Trophoblast cell (in vitro differentiated cells and primary cell): ENCODE results near the gene EPAS1.

Source experiments
- DNase-seq, 2 donors: peaks; one replicate each; pipeline ENCODE4 v3.0.0-alpha.2; 2016
- H2AFZ ChIP-seq: 2 replicates; pipeline ENCODE4 v1.6.1; 2013; ENCODE audit warnings: low read length, moderate library complexity, mild to moderate bottlenecking; ENCODE audit not compliant: insufficient read depth, poor library complexity
- H2AK5ac ChIP-seq: 2 replicates; pipeline ENCODE4 v1.6.1; 2013; ENCODE audit warnings: mild to moderate bottlenecking, low read length
- H2BK120ac ChIP-seq: 2 replicates; pipeline ENCODE4 v1.6.1; 2013; ENCODE audit warnings: low read length, mild to moderate bottlenecking, moderate library complexity; ENCODE audit not compliant: insufficient read depth, poor library complexity
- H2BK12ac ChIP-seq: 2 replicates; pipeline ENCODE4 v1.6.1; 2013; ENCODE audit warnings: mild to moderate bottlenecking, low read length, moderate library complexity
- H2BK5ac ChIP-seq: 2 replicates; pipeline ENCODE4 v1.6.1; 2013; ENCODE audit warnings: low read length, low read depth, moderate library complexity, mild to moderate bottlenecking; ENCODE audit not compliant: poor library complexity
- H3K14ac ChIP-seq: 2 replicates; pipeline ENCODE4 v1.6.1; 2013; ENCODE audit warnings: mild to moderate bottlenecking, low read length
- H3K18ac ChIP-seq: 2 replicates; pipeline ENCODE4 v1.6.1; 2013; ENCODE audit warnings: mild to moderate bottlenecking, low read length
- H3K23ac ChIP-seq: 2 replicates; pipeline ENCODE4 v1.6.1; 2013; ENCODE audit warnings: low read length
- H3K27ac ChIP-seq: 2 replicates; pipeline ENCODE4 v1.5.1; 2013; ENCODE audit warnings: low read depth, mild to moderate bottlenecking, inconsistent platforms, low read length, moderate library complexity
- H3K27me3 ChIP-seq: 2 replicates; pipeline ENCODE4 v1.6.1; 2013; ENCODE audit warnings: inconsistent platforms, mild to moderate bottlenecking, low read length, moderate library complexity; ENCODE audit not compliant: insufficient read depth
- H3K36me3 ChIP-seq, 2 experiments: 1 replicate in 1 of 2; 2 replicates in 1 of 2; pipeline ENCODE4 v1.6.1; 2013; ENCODE audit warnings: low read length in 2 of 2, mild to moderate bottlenecking in 2 of 2, moderate library complexity in 1 of 2; ENCODE audit not compliant: insufficient read depth in 2 of 2, control insufficient read depth in 1 of 2
- H3K4ac ChIP-seq: 2 replicates; pipeline ENCODE4 v1.6.1; 2013; ENCODE audit warnings: low read depth, mild to moderate bottlenecking, low read length, moderate library complexity
- H3K4me1 ChIP-seq, 2 experiments: 1 replicate in 1 of 2; 2 replicates in 1 of 2; pipeline ENCODE4 v1.6.1; 2013; ENCODE audit warnings: low read length in 2 of 2, mild to moderate bottlenecking in 2 of 2, moderate library complexity in 1 of 2; ENCODE audit not compliant: insufficient read depth in 2 of 2, control insufficient read depth in 1 of 2
- H3K4me2 ChIP-seq: 2 replicates; pipeline ENCODE4 v1.6.1; 2013; ENCODE audit warnings: inconsistent platforms, mild to moderate bottlenecking, low read length, moderate library complexity
- H3K4me3 ChIP-seq: 2 replicates; pipeline ENCODE4 v1.5.1; 2013; ENCODE audit warnings: mild to moderate bottlenecking, low read depth, low read length, inconsistent platforms
- H3K79me1 ChIP-seq: one replicate; pipeline ENCODE4 v1.6.1; 2013; ENCODE audit warnings: low read length
- H3K79me2 ChIP-seq: 2 replicates; pipeline ENCODE4 v1.6.1; 2013; ENCODE audit warnings: low read length, mild to moderate bottlenecking; ENCODE audit not compliant: control insufficient read depth, insufficient read depth, poor library complexity
- H3K9ac ChIP-seq: 2 replicates; pipeline ENCODE4 v1.6.1; 2013; ENCODE audit warnings: mild to moderate bottlenecking, low read length
- H3K9me3 ChIP-seq: 2 replicates; pipeline ENCODE4 v1.6.1; 2013; ENCODE audit warnings: low read depth, mild to moderate bottlenecking, control low read depth, inconsistent platforms, low read length; ENCODE audit not compliant: insufficient read depth
- H4K12ac ChIP-seq: 2 replicates; pipeline ENCODE4 v1.6.1; 2013; ENCODE audit warnings: low read depth, mild to moderate bottlenecking, low read length, moderate library complexity
- H4K8ac ChIP-seq: 2 replicates; pipeline ENCODE4 v1.6.1; 2013; ENCODE audit warnings: low read depth, mild to moderate bottlenecking, low read length, moderate library complexity
- H4K91ac ChIP-seq: one replicate; pipeline ENCODE4 v1.6.1; 2013; ENCODE audit warnings: low read depth, mild to moderate bottlenecking, low read length, moderate library complexity
- WGBS: extraction: QIAGEN DNeasy Blood & Tissue Kit; methylation state at CpG from one replicate; pipeline ENCODE4 v1.1.7; 2013; ENCODE audit warnings: missing lambda C conversion rate; ENCODE audit not compliant: insufficient read length, insufficient coverage; ENCODE audit errors: extremely low coverage; 5-methylcytosine and 5-hydroxymethylcytosine counted together

EPAS1 gene

GRCh38 chr2:46375566-46376125 is 78.4 kb downstream of the EPAS1 start:
- Histone ChIP-seq H2BK12ac (no peak overlapping the region), H3K27me3 (no peaks in the 10 kb centered on the region), H4K12ac (no peak overlapping the region), H3K79me1 (no peaks in the 10 kb centered on the region), H2AFZ (no peak overlapping the region), H3K23ac (peak overlapping the region; percentile 34), H3K4me2 (no peak overlapping the region), H4K91ac (no peak overlapping the region), H4K8ac (no peak overlapping the region), H3K9ac (peak overlapping the region; percentile 28), H2BK120ac (no peak overlapping the region), H3K4me3 (peak overlapping the region; percentile 38), H3K4ac (no peak overlapping the region), H3K18ac (peak overlapping the region; percentile 16), H3K27ac (no peak overlapping the region), H3K36me3 (peaks cover 64 to 89% of the 10 kb centered on the region in 2 experiments), H3K4me1 (no peaks in the 10 kb centered on the region), H2BK5ac (no peak overlapping the region), H3K9me3 (peaks cover 3% of the 10 kb centered on the region), H3K79me2 (no peaks in the 10 kb centered on the region), H2AK5ac (no peak overlapping the region), H3K14ac (no peak overlapping the region)
- WGBS = no CpG with 5 or more reads among the region's 12 CpGs
- DNase-seq = no peak

- Histone ChIP-seq H2BK12ac (no peak overlapping the region), H3K9ac (no peak overlapping the region), H3K79me2 (no peaks in the 10 kb centered on the region), H3K27me3 (no peaks in the 10 kb centered on the region), H3K9me3 (peaks cover 3% of the 10 kb centered on the region), H2BK5ac (no peak overlapping the region), H2BK120ac (no peak overlapping the region), H3K79me1 (no peaks in the 10 kb centered on the region), H3K27ac (no peak overlapping the region), H3K4me3 (no peak overlapping the region), H3K36me3 (peaks cover 64 to 89% of the 10 kb centered on the region in 2 experiments), H4K12ac (no peak overlapping the region), H3K14ac (no peak overlapping the region), H2AFZ (no peak overlapping the region), H3K23ac (no peak overlapping the region), H4K8ac (no peak overlapping the region), H4K91ac (no peak overlapping the region), H3K18ac (no peak overlapping the region), H2AK5ac (no peak overlapping the region), H3K4me1 (no peaks in the 10 kb centered on the region), H3K4me2 (no peak overlapping the region), H3K4ac (no peak overlapping the region)
- no peak for DNase-seq
- WGBS = no CpG with 5 or more reads among the region's 7 CpGs
These were observed 79.4 kb downstream of the EPAS1 start for GRCh38 chr2:46376586-46376985.

- Histone ChIP-seq H3K36me3 (peaks cover 67 to 91% of the 10 kb centered on the region in 2 experiments), H4K8ac (no peak overlapping the region), H2BK5ac (no peak overlapping the region), H3K9ac (no peak overlapping the region), H3K27ac (no peak overlapping the region), H3K4me3 (no peak overlapping the region), H4K91ac (no peak overlapping the region), H3K18ac (no peak overlapping the region), H3K4ac (no peak overlapping the region), H3K23ac (no peak overlapping the region), H2AFZ (no peak overlapping the region), H3K4me1 (no peaks in the 10 kb centered on the region), H3K4me2 (no peak overlapping the region), H2BK12ac (no peak overlapping the region), H2AK5ac (no peak overlapping the region), H3K79me2 (no peaks in the 10 kb centered on the region), H3K79me1 (no peaks in the 10 kb centered on the region), H4K12ac (no peak overlapping the region), H3K27me3 (no peaks in the 10 kb centered on the region), H3K9me3 (peaks cover 3% of the 10 kb centered on the region), H2BK120ac (no peak overlapping the region), H3K14ac (no peak overlapping the region)
- DNase-seq = no peak
- WGBS = no CpG with 5 or more reads among the region's 12 CpGs
These were observed 79.9 kb downstream of the EPAS1 start for GRCh38 chr2:46377101-46377581.

DNA sequence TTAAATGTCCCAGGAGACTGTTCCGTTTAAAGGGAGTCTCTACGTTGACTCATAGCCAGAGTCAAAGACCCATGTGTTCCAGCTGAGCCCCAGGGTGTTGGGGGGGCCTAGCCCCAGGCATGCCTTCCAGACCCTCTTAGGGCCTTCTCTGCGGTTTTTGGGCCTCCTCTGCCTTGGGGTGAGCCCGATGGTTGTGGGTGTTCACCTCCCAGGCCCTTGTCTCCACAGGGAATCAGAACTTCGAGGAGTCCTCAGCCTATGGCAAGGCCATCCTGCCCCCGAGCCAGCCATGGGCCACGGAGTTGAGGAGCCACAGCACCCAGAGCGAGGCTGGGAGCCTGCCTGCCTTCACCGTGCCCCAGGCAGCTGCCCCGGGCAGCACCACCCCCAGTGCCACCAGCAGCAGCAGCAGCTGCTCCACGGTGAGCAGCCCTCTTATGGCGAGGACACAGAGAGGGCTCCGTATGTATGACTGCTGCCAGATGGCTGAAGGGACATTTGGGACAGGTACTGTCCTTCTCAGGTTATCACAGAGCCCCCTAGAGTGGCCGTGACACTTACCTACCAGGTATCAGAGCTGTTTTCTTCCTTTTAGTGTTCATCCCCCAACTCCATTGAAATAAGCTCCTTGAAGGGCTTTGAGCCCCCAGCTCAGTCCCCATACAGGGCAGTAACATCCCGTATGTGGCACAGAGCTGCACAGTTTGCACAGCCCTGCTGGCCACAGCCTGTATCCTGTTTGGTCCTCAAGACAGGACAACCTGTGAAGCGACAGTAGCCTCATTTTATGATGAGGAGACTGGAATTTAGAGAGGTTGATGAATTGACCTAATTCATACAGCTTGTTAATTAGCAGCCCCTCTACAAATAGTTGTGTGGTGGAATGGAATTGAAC is 80.7 kb downstream of the EPAS1 start:
- Histone ChIP-seq H3K4me3 (no peak overlapping the region), H2BK120ac (no peak overlapping the region), H3K9ac (no peak overlapping the region), H4K12ac (no peak overlapping the region), H4K8ac (no peak overlapping the region), H4K91ac (no peak overlapping the region), H3K23ac (no peak overlapping the region), H3K14ac (no peak overlapping the region), H3K27me3 (no peaks in the 10 kb centered on the region), H3K36me3 (peaks cover 74 to 92% of the 10 kb centered on the region in 2 experiments), H2AFZ (no peak overlapping the region), H2BK5ac (no peak overlapping the region), H3K79me1 (no peaks in the 10 kb centered on the region), H3K79me2 (no peaks in the 10 kb centered on the region), H2AK5ac (no peak overlapping the region), H2BK12ac (no peak overlapping the region), H3K4me1 (no peaks in the 10 kb centered on the region), H3K18ac (no peak overlapping the region), H3K4ac (no peak overlapping the region), H3K9me3 (peaks cover 3% of the 10 kb centered on the region), H3K4me2 (no peak overlapping the region), H3K27ac (no peak overlapping the region)
- no CpG with 5 or more reads among the region's 16 CpGs for WGBS
- DNase-seq = no peak
